Smooth muscle cell of the coronary artery (primary cell): ENCODE measurements around the gene PAX9. TPM values are rescaled to one million over a fixed set of nuclear protein-coding genes. Genes with fewer than 3 reads are reported as not detected.

Experiments
- total RNA-seq: library from RNA; depleted of rRNA; stranded (reverse); fragments of >200 nt; gene quantifications from 2 replicates; pipeline ENCODE4 v1.2.3, GENCODE V29; 2014; ENCODE audit warnings: low replicate concordance

The PAX9 gene
- total RNA-seq = 0.12 TPM in 1 of 2 replicates, not detected in the other

DNA sequence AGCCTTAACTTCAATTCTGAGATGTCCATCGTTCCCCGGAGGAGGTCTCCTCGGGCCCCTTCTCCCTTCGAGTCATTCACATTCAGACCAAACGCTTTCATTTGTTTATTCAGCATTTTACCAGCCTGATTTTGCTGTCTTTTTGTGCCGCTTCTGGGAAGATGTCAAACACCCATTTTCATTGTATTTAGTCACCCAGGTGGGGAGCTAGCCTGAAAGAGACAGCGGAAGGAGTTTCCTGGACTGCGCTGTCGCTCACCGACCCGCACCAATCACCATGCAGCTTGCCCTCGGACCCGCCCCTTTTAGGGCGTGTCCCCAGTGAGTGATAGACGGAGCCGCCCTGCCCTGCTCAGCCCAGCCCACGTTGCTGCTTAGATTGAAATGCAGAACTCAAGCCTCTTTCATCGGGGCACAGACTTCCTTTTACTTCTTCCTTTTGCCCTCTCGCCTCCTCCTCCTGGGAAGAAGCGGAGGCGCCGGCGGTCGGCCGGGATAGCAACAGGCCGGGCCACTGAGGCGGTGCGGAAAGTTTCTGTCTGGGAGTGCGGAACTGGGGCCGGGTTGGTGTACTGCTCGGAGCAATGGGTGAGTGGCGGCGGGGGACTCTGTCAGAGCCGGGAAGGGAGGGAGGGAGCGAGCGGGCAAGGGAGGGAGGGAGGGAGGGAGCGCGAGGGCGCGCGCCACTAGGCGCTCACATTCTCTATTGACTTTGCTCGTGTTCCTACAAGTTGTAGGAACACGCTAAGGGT lies at the start of gene PAX9:
TSS of gene PAX9 (plus strand) at position 355 of the 752 bp plus-strand sequence. CDS start at position 585, 230 bp downstream.

Other genes starting within 250 kb of the PAX9 start
- not detected in 2 replicates for gene NKX2-1, start 141.6 kb upstream of the PAX9 start, total RNA-seq
- not detected in 2 replicates for gene NKX2-8, start 79.2 kb upstream of the PAX9 start, total RNA-seq